HEK293 (cell line): ENCODE data around the gene S1PR4.

Source experiments
- CTCF ChIP-seq: fragments of 450-650 bp; formaldehyde crosslinking; IDR thresholded peaks from 2 replicates; pipeline ENCODE4 v1.5.1; 2016; ENCODE audit warnings: missing biosample characterization, missing genetic modification characterization
- ZFP41 ChIP-seq: fragments of 450-650 bp; formaldehyde crosslinking; IDR thresholded peaks from 2 replicates; pipeline ENCODE4 v1.5.1; 2016; ENCODE audit warnings: missing biosample characterization, missing genetic modification characterization, borderline replicate concordance
- ZNF114 ChIP-seq: fragments of 450-650 bp; formaldehyde crosslinking; IDR thresholded peaks from 2 replicates; pipeline ENCODE4 v1.5.0; 2017; ENCODE audit warnings: missing biosample characterization, missing genetic modification characterization
- ZNF169 ChIP-seq: fragments of 450-650 bp; formaldehyde crosslinking; IDR thresholded peaks from 2 replicates; pipeline ENCODE4 v1.5.1; 2016; ENCODE audit warnings: missing biosample characterization, missing genetic modification characterization
- ZNF404 ChIP-seq: fragments of 450-650 bp; formaldehyde crosslinking; IDR thresholded peaks from 2 replicates; pipeline ENCODE4 v1.5.1; 2017; ENCODE audit warnings: missing biosample characterization, missing genetic modification characterization
- ZNF530 ChIP-seq: fragments of 450-650 bp; formaldehyde crosslinking; IDR thresholded peaks from 2 replicates; pipeline ENCODE4 v1.5.1; 2016; ENCODE audit warnings: low read depth, missing biosample characterization, missing genetic modification characterization
- ZNF560 ChIP-seq: fragments of 450-650 bp; formaldehyde crosslinking; IDR thresholded peaks from 2 replicates; pipeline ENCODE4 v1.5.1; 2017; ENCODE audit warnings: missing biosample characterization, missing genetic modification characterization, borderline replicate concordance
- ZNF670 ChIP-seq: fragments of 450-650 bp; formaldehyde crosslinking; IDR thresholded peaks from 2 replicates; pipeline ENCODE4 v1.5.1; 2016; ENCODE audit warnings: missing biosample characterization, missing genetic modification characterization, low read depth

GRCh38 chr19:3178973-3179738, 587 bp downstream of the S1PR4 start:
- no peak for TF ChIP-seq ZNF530 (tag by site-specific recombination)
- TF ChIP-seq ZNF560 (tag by site-specific recombination) = no peak
- no peak for TF ChIP-seq CTCF
- no peak for TF ChIP-seq ZNF114 (tag by site-specific recombination)
- TF ChIP-seq ZFP41 (tag by site-specific recombination) = no peak
- TF ChIP-seq ZNF404 (tag by site-specific recombination) = no peak
- no peak for TF ChIP-seq ZNF169
- TF ChIP-seq ZNF670 (tag by site-specific recombination) = no peak
